Measurements from ENCODE around the gene DLST.

DLST gene

DNA sequence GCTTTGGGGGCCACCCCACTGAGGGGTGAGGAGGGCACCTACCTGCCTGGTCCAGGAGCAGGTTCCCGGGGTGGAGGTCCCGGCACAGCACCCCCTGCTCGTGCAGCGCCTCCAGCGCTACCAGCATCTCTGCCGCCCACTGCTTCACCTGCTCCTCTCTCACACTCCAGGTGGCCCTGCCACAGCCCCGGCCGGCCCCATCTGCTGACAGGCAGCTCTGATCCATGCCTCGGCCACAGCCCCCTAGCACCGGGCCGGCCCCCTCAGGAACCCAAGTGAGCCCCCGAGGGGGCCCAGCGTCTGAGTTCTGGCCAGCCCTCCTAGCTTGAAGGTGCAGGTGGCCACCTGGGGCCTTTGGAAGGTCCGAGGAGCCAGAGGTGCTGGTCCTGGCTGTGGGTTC lies 27.8 kb downstream of the DLST start:
- no peaks in the 10 kb centered on the region for H4K20me1 ChIP-seq (ENCODE audit: insufficient read depth, low read length)
- peaks cover 13% of the 10 kb centered on the region; the same call in 1 of the 2 replicates for H3K36me3 ChIP-seq (ENCODE audit: insufficient read depth, low read length)
- H3K9ac ChIP-seq (ENCODE audit: low read length), result no peak overlapping the region
- H3K27me3 ChIP-seq (ENCODE audit: insufficient read depth, low read length), result no peaks in the 10 kb centered on the region; the same call in 1 of the 2 replicates
- no peaks in the 10 kb centered on the region for H3K79me2 ChIP-seq (ENCODE audit: insufficient read depth, low read length)
- H3K4me1 ChIP-seq (ENCODE audit: insufficient read depth, low read length, severe bottlenecking), result no peaks in the 10 kb centered on the region
- no peak overlapping the region for H3K4me3 ChIP-seq (ENCODE audit: low read depth, low read length, poor library complexity, severe bottlenecking)
- H3K9me2 ChIP-seq (ENCODE audit: low read depth, low read length), result no peaks in the 10 kb centered on the region
- TF ChIP-seq, protein P1, sequence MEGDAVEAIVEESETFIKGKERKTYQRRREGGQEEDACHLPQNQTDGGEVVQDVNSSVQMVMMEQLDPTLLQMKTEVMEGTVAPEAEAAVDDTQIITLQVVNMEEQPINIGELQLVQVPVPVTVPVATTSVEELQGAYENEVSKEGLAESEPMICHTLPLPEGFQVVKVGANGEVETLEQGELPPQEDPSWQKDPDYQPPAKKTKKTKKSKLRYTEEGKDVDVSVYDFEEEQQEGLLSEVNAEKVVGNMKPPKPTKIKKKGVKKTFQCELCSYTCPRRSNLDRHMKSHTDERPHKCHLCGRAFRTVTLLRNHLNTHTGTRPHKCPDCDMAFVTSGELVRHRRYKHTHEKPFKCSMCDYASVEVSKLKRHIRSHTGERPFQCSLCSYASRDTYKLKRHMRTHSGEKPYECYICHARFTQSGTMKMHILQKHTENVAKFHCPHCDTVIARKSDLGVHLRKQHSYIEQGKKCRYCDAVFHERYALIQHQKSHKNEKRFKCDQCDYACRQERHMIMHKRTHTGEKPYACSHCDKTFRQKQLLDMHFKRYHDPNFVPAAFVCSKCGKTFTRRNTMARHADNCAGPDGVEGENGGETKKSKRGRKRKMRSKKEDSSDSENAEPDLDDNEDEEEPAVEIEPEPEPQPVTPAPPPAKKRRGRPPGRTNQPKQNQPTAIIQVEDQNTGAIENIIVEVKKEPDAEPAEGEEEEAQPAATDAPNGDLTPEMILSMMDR (IDR thresholded peaks at IDR 0.05; ENCODE audit: low read length), result no peak
- TF ChIP-seq EZH2 (IDR thresholded peaks at IDR 0.05; ENCODE audit: borderline replicate concordance, low read length), result no peak
- no peaks in the 10 kb centered on the region for H3K9me3 ChIP-seq (ENCODE audit: low read length)
- no peak overlapping the region for H3K27ac ChIP-seq (ENCODE audit: low read depth, low read length, poor library complexity, severe bottlenecking)
- H3F3A ChIP-seq (ENCODE audit: insufficient read depth, low read length), result no peaks in the 10 kb centered on the region
- no peak overlapping the region for H2AFZ ChIP-seq (ENCODE audit: low read length)
- no peak overlapping the region for H3K4me2 ChIP-seq (ENCODE audit: low read length)

DNA sequence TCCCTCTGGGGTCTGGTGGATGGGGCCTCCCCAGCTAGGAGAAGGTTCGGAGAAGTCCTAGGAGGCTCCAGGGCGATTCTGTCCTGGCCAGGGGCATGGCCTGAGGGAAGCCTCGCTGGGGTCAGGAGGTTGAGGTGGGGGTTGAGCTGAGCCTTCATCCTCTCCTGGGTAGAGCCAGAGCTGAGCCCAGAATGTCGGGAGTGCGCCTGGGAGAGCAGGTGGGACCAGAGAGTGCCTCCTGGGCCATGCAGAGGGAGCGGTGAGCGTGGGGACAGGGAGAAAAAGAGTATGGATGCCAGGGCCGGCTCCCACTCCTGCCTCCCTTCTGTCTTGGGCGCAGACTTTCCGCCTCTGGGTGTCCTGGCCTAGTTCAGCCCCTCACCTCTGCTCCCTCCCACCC lies 28.2 kb downstream of the DLST start:
- Histone ChIP-seq H3K9me3 (ENCODE audit: low read length) (no peaks in the 10 kb centered on the region), H2AFZ (ENCODE audit: low read length) (no peak overlapping the region), H3K27me3 (ENCODE audit: insufficient read depth, low read length) (no peaks in the 10 kb centered on the region; the same call in 1 of the 2 replicates), H3K27ac (ENCODE audit: low read depth, low read length, poor library complexity, severe bottlenecking) (no peak overlapping the region), H3F3A (ENCODE audit: insufficient read depth, low read length) (no peaks in the 10 kb centered on the region), H3K4me2 (ENCODE audit: low read length) (no peak overlapping the region), H3K9ac (ENCODE audit: low read length) (no peak overlapping the region), H3K4me1 (ENCODE audit: insufficient read depth, low read length, severe bottlenecking) (no peaks in the 10 kb centered on the region), H3K4me3 (ENCODE audit: low read depth, low read length, poor library complexity, severe bottlenecking) (no peak overlapping the region), H3K9me2 (ENCODE audit: low read depth, low read length) (no peaks in the 10 kb centered on the region), H4K20me1 (ENCODE audit: insufficient read depth, low read length) (no peaks in the 10 kb centered on the region), H3K36me3 (ENCODE audit: insufficient read depth, low read length) (peaks cover 9% of the 10 kb centered on the region; the same call in 1 of the 2 replicates), H3K79me2 (ENCODE audit: insufficient read depth, low read length) (no peaks in the 10 kb centered on the region)
- TF ChIP-seq EZH2 (IDR thresholded peaks at IDR 0.05; ENCODE audit: borderline replicate concordance, low read length), result no peak
- TF ChIP-seq, protein P1 (IDR thresholded peaks at IDR 0.05; ENCODE audit: low read length), result no peak

DNA sequence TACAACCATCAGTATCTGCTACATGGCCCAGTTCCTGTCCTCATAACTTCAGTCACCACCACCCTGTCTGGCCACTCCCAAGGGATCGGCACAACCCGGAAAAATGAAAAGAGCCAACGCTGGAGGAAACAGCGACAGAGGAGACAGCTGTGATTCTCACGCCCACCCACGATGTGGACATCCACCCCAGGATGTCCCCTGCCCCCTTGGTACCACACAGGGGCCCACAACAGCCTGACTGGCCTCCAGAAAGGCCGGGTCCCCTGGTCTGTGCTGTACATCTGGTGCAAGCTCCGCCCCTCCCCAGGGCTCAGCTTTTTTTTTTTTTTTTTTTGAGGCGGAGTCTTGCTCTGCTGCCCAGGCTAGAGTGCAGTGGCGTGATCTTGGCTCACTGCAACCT lies 28.8 kb downstream of the DLST start:
- no peaks in the 10 kb centered on the region for H4K20me1 ChIP-seq (ENCODE audit: insufficient read depth, low read length)
- no peaks in the 10 kb centered on the region for H3K79me2 ChIP-seq (ENCODE audit: insufficient read depth, low read length)
- no peak overlapping the region for H3K4me3 ChIP-seq (ENCODE audit: low read depth, low read length, poor library complexity, severe bottlenecking)
- no peak overlapping the region for H3K4me2 ChIP-seq (ENCODE audit: low read length)
- H3K27me3 ChIP-seq (ENCODE audit: insufficient read depth, low read length), result no peaks in the 10 kb centered on the region; the same call in 1 of the 2 replicates
- no peaks in the 10 kb centered on the region for H3K9me3 ChIP-seq (ENCODE audit: low read length)
- peaks cover 4% of the 10 kb centered on the region; the same call in 1 of the 2 replicates for H3K36me3 ChIP-seq (ENCODE audit: insufficient read depth, low read length)
- H3K9ac ChIP-seq (ENCODE audit: low read length), result no peak overlapping the region
- no peak overlapping the region for H2AFZ ChIP-seq (ENCODE audit: low read length)
- H3K27ac ChIP-seq (ENCODE audit: low read depth, low read length, poor library complexity, severe bottlenecking), result no peak overlapping the region
- TF ChIP-seq, protein P1 (IDR thresholded peaks at IDR 0.05; ENCODE audit: low read length), result no peak
- TF ChIP-seq EZH2 (IDR thresholded peaks at IDR 0.05; ENCODE audit: borderline replicate concordance, low read length), result no peak
- no peaks in the 10 kb centered on the region for H3K9me2 ChIP-seq (ENCODE audit: low read depth, low read length)
- no peaks in the 10 kb centered on the region for H3F3A ChIP-seq (ENCODE audit: insufficient read depth, low read length)
- H3K4me1 ChIP-seq (ENCODE audit: insufficient read depth, low read length, severe bottlenecking), result no peaks in the 10 kb centered on the region

Data from OCI-LY1 (cell line).